Measurements from ENCODE around the gene SRPK3.

SRPK3 gene

DNA sequence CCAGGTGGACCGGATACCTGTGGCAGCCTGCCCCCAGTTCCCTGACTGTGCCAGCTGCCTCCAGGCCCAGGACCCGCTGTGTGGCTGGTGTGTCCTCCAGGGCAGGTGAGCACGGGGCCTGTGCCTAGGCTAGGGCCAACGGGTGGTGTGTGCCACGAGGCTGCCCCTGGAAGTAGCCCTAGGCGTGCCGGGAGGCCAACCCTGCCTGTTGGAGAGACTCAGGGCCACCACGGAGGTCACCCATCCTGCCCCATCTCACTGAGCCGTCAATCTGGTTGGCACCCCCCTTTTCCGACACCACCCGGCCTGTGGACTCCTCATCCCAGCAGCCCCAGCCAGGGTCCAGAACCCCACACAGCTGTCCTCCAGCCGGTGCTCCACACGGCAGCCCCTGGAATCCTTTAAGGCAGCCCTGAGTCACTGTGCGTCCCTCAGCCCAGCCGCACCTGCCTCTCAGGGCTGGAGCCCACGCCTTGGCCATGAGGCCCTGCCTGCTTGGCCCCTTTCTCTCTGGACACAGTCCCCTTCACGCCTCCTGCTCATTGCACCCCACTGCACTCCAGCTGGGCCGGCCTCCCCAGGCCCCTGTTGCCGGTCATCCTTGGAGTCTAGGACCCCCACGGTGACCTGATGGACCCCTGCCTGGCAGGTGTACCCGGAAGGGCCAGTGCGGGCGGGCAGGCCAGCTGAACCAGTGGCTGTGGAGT, 11.5 kb upstream of the SRPK3 start:
- Histone ChIP-seq H3K27ac (ENCODE audit: low read depth, low read length) (no peak overlapping the region), H3K36me3 (ENCODE audit: control insufficient read depth, insufficient read depth, low read length) (no peaks in the 10 kb centered on the region), H3K9ac (ENCODE audit: low read length) (no peak overlapping the region), H3K4me1 (ENCODE audit: control insufficient read depth, insufficient read depth, low read length) (peaks cover 4% of the 10 kb centered on the region), H3K27me3 (ENCODE audit: control insufficient read depth, insufficient read depth, low read length) (no peaks in the 10 kb centered on the region), H3K4me3 (ENCODE audit: low read length) (no peak overlapping the region)

- H3K36me3 ChIP-seq (ENCODE audit: control insufficient read depth, insufficient read depth, low read length): no peaks in the 10 kb centered on the region
- no peak overlapping the region for H3K4me3 ChIP-seq (ENCODE audit: low read length)
- peaks cover 4% of the 10 kb centered on the region for H3K4me1 ChIP-seq (ENCODE audit: control insufficient read depth, insufficient read depth, low read length)
- H3K27me3 ChIP-seq (ENCODE audit: control insufficient read depth, insufficient read depth, low read length): peaks cover 1% of the 10 kb centered on the region
- H3K27ac ChIP-seq (ENCODE audit: low read depth, low read length): no peak overlapping the region
- H3K9ac ChIP-seq (ENCODE audit: low read length): no peak overlapping the region
Observed at GRCh38 chrX:153769865-153770600, 10.8 kb upstream of the SRPK3 start.

- Histone ChIP-seq H3K4me3 (ENCODE audit: low read length) (no peak overlapping the region), H3K9ac (ENCODE audit: low read length) (no peak overlapping the region), H3K36me3 (ENCODE audit: control insufficient read depth, insufficient read depth, low read length) (no peaks in the 10 kb centered on the region), H3K4me1 (ENCODE audit: control insufficient read depth, insufficient read depth, low read length) (peaks cover 4% of the 10 kb centered on the region), H3K27ac (ENCODE audit: low read depth, low read length) (no peak overlapping the region), H3K27me3 (ENCODE audit: control insufficient read depth, insufficient read depth, low read length) (peaks cover 2% of the 10 kb centered on the region)
Observed at GRCh38 chrX:153770601-153771414, 10.0 kb upstream of the SRPK3 start.

DNA sequence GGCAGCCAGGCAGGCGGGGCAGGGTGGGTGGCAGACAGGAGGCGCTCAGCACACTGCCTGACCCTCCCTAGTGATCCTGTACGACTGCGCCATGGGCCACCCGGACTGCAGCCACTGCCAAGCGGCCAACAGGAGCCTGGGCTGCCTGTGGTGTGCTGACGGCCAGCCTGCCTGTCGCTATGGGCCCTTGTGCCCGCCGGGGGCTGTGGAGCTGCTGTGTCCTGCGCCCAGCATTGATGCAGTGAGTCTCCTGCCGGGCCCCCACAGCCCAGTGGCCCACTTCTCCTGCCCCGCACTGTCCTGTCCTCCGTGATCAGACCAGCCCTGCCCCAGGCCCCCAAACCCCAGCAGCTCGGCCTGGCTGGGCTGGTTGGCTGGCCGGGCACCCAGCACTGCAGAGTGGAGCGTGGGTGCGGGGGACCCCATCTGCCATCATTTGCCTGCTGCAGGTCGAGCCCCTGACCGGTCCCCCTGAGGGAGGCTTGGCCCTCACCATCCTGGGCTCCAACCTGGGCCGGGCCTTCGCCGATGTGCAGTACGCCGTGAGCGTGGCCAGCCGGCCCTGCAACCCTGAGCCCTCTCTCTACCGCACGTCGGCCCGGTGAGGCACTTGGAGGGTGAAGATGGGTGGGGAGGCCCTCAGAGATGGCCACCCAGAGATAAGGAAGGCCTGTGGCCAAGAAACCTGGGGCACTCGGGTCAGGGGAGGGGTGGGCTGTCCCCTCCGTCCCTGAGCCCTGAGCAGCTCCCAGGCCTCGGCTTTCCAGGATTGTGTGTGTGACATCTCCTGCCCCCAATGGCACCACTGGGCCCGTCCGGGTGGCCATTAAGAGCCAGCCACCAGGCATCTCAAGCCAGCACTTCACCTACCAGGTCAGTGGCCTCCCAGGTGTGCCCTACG, 9.2 kb upstream of the SRPK3 start:
- no peak overlapping the region for H3K9ac ChIP-seq (ENCODE audit: low read length)
- H3K27ac ChIP-seq (ENCODE audit: low read depth, low read length): no peak overlapping the region
- peaks cover 2% of the 10 kb centered on the region for H3K4me1 ChIP-seq (ENCODE audit: control insufficient read depth, insufficient read depth, low read length)
- H3K27me3 ChIP-seq (ENCODE audit: control insufficient read depth, insufficient read depth, low read length): peaks cover 2% of the 10 kb centered on the region
- no peaks in the 10 kb centered on the region for H3K36me3 ChIP-seq (ENCODE audit: control insufficient read depth, insufficient read depth, low read length)
- H3K4me3 ChIP-seq (ENCODE audit: low read length): no peak overlapping the region

DNA sequence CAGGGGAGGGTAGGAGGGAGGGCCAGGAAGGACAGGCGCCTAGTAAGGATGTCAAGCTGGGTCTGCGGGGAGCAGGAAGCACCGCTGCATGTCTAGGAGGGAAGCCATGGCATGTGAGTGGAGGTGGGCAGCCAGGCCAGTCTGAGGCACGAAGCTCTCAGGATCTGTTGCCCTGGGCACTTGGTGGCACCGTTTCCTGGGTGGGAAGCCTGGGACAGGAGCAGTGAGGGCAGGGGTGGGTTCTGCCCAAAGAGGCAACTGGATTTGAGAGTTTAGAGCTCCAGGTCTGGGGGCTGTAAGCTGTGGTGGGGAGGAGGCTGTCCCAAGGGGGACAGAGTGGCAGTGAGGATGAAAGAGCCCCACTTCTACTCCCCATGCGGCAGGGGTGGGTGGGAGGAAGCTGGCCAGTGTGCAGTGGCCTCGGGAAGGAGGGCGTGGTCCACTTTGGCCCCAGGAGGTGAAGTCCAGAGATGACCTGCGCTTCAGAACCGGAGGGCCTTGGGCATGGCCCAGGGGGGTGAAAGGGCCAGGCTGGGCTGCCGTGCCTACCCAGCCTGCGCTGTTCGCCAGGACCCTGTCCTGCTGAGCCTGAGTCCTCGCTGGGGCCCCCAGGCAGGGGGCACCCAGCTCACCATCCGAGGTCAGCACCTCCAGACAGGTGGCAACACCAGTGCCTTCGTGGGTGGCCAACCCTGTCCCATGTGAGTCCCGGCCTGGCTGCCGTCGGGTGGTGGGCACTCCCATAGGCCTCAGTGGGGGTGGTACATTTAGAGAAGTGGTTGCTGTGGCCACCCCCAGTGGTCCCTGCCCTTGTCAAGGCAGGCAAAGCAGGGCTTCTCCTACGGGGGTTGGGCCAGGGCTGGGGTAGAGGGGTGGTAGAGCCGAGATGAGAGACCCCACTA, 8.3 kb upstream of the SRPK3 start:
- Histone ChIP-seq H3K9ac (ENCODE audit: low read length) (no peak overlapping the region), H3K4me3 (ENCODE audit: low read length) (no peak overlapping the region), H3K4me1 (ENCODE audit: control insufficient read depth, insufficient read depth, low read length) (no peaks in the 10 kb centered on the region), H3K36me3 (ENCODE audit: control insufficient read depth, insufficient read depth, low read length) (no peaks in the 10 kb centered on the region), H3K27me3 (ENCODE audit: control insufficient read depth, insufficient read depth, low read length) (peaks cover 2% of the 10 kb centered on the region), H3K27ac (ENCODE audit: low read depth, low read length) (no peak overlapping the region)

- Histone ChIP-seq H3K9ac (ENCODE audit: low read length) (no peak overlapping the region), H3K4me1 (ENCODE audit: control insufficient read depth, insufficient read depth, low read length) (no peaks in the 10 kb centered on the region), H3K27me3 (ENCODE audit: control insufficient read depth, insufficient read depth, low read length) (peaks cover 2% of the 10 kb centered on the region), H3K4me3 (ENCODE audit: low read length) (no peak overlapping the region), H3K36me3 (ENCODE audit: control insufficient read depth, insufficient read depth, low read length) (no peaks in the 10 kb centered on the region), H3K27ac (ENCODE audit: low read depth, low read length) (no peak overlapping the region)
Observed at GRCh38 chrX:153773218-153773611, 7.6 kb upstream of the SRPK3 start.

GRCh38 chrX:153773741-153774575, 6.9 kb upstream of the SRPK3 start:
- no peak overlapping the region for H3K27ac ChIP-seq (ENCODE audit: low read depth, low read length)
- H3K4me3 ChIP-seq (ENCODE audit: low read length): no peak overlapping the region
- H3K9ac ChIP-seq (ENCODE audit: low read length): no peak overlapping the region
- peaks cover 2% of the 10 kb centered on the region for H3K27me3 ChIP-seq (ENCODE audit: control insufficient read depth, insufficient read depth, low read length)
- H3K36me3 ChIP-seq (ENCODE audit: control insufficient read depth, insufficient read depth, low read length): no peaks in the 10 kb centered on the region
- no peaks in the 10 kb centered on the region for H3K4me1 ChIP-seq (ENCODE audit: control insufficient read depth, insufficient read depth, low read length)

- H3K36me3 ChIP-seq (ENCODE audit: control insufficient read depth, insufficient read depth, low read length): no peaks in the 10 kb centered on the region
Observed at GRCh38 chrX:153774576-153775292, 6.1 kb upstream of the SRPK3 start.

DNA sequence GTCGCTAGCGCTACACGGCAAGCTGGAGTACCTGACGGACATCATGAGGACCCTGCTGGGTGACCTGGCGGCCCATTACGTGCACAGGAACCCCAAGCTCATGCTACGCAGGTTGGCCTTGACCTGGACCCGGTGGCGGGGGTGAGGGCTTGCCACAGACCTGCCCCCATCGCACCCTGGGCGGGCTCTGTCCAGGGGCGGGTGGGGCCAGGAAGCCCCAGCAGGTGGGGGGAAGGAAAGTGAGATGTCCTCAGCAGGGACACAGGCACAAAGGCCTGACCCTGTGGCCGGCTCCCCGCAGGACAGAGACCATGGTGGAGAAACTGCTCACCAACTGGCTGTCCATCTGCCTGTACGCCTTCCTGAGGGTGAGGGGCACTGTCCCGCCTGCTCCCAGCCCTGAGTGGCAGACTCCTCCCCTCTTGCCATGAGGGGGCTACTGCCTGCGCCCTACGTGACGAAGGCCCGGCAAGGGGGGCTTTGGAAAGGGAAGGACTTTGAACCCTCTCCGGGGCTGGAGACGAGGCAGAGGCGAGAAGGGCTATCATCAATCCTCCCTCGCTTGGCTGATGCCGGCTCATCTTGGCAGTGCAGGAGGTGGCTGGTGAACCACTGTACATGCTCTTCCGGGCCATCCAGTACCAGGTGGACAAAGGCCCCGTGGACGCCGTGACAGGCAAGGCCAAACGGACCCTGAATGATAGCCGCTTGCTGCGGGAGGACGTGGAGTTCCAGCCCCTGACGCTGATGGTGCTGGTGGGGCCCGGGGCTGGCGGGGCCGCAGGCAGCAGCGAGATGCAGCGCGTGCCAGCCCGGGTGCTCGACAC, 5.3 kb upstream of the SRPK3 start:
- H3K4me3 ChIP-seq (ENCODE audit: low read length): no peak overlapping the region
- H3K27me3 ChIP-seq (ENCODE audit: control insufficient read depth, insufficient read depth, low read length): peaks cover 8% of the 10 kb centered on the region
- no peaks in the 10 kb centered on the region for H3K36me3 ChIP-seq (ENCODE audit: control insufficient read depth, insufficient read depth, low read length)
- no peak overlapping the region for H3K9ac ChIP-seq (ENCODE audit: low read length)
- no peak overlapping the region for H3K27ac ChIP-seq (ENCODE audit: low read depth, low read length)
- H3K4me1 ChIP-seq (ENCODE audit: control insufficient read depth, insufficient read depth, low read length): peaks cover 1% of the 10 kb centered on the region

More at GRCh38 chrX:153774576-153775292, 6.1 kb upstream of the SRPK3 start:
- peaks cover 2% of the 10 kb centered on the region for H3K27me3 ChIP-seq (ENCODE audit: control insufficient read depth, insufficient read depth, low read length)
- H3K27ac ChIP-seq (ENCODE audit: low read depth, low read length): no peak overlapping the region
- H3K4me1 ChIP-seq (ENCODE audit: control insufficient read depth, insufficient read depth, low read length): no peaks in the 10 kb centered on the region
- H3K4me3 ChIP-seq (ENCODE audit: low read length): no peak overlapping the region
- H3K9ac ChIP-seq (ENCODE audit: low read length): no peak overlapping the region

All from rectal smooth muscle tissue (tissue), 1 donor.